ENCODE results near the gene DAB2IP. TPM values are rescaled to one million over a fixed set of nuclear protein-coding genes. Genes with fewer than 3 reads are reported as not detected.
A peak's percentile ranks its signal among the peaks of the same experiment; 100 is the strongest.

DAB2IP gene
- total and polyA plus RNA-seq, 2 donors (not counting 1 experiment from before 2014, with no cell fraction given) = 14.6 to 16.5 TPM

- no peaks in the 10 kb centered on the region for H3K36me3 ChIP-seq (ENCODE audit: control insufficient read depth, insufficient read depth, low read length)
- peaks cover 12% of the 10 kb centered on the region for H3K4me1 ChIP-seq (ENCODE audit: control insufficient read depth, extremely low read depth, insufficient read depth, low read length)
These were observed 17.7 kb upstream of the DAB2IP start for GRCh38 chr9:121633736-121634135.

GRCh38 chr9:121634329-121635261 is 16.8 kb upstream of the DAB2IP start:
- no peak overlapping the region for H2AFZ ChIP-seq (ENCODE audit: low read length)
- H3K27me3 ChIP-seq (ENCODE audit: control insufficient read depth, insufficient read depth, low read length) = no peaks in the 10 kb centered on the region
- H3K27ac ChIP-seq (ENCODE audit: insufficient read depth, low read length) = no peak overlapping the region
- TF ChIP-seq CTCF (conservative IDR thresholded peaks at IDR 0.05 in 1 of 2, IDR thresholded peaks at IDR 0.05 in 1 of 2; ENCODE audit: low read depth in 1 of 2, low read length in 2 of 2) (peak; percentile 34 to 52), EZH2 (IDR thresholded peaks at IDR 0.05; ENCODE audit: low read length, missing control alignments) (no peak)
- H3K4me3 ChIP-seq (replicated peaks in 1 of 4; ENCODE audit: control extremely low read depth in 1 of 4, insufficient read depth in 1 of 4, low read depth in 3 of 4, low read length in 4 of 4) = no peak overlapping the region
- H3K36me3 ChIP-seq (ENCODE audit: control insufficient read depth, insufficient read depth, low read length) = no peaks in the 10 kb centered on the region
- H4K20me1 ChIP-seq (ENCODE audit: control insufficient read depth, extremely low read depth, insufficient read depth, low read length) = no peaks in the 10 kb centered on the region
- H3K9me3 ChIP-seq (ENCODE audit: control insufficient read depth, insufficient read depth, low read depth, low read length) = no peaks in the 10 kb centered on the region
- no peak for DNase-seq (ENCODE audit: low read depth in 2 of 2)
- no peak overlapping the region for H3K4me2 ChIP-seq (ENCODE audit: extremely low read depth, insufficient read depth, low read length)
- H3K79me2 ChIP-seq (ENCODE audit: control insufficient read depth, insufficient read depth, low read length) = no peaks in the 10 kb centered on the region
- peaks cover 12% of the 10 kb centered on the region for H3K4me1 ChIP-seq (ENCODE audit: control insufficient read depth, extremely low read depth, insufficient read depth, low read length)
- no peak overlapping the region for H3K9ac ChIP-seq (ENCODE audit: insufficient read depth, low read length)

More at GRCh38 chr9:121633736-121634135, 17.7 kb upstream of the DAB2IP start:
- no peaks in the 10 kb centered on the region for H3K9me3 ChIP-seq (ENCODE audit: control insufficient read depth, insufficient read depth, low read depth, low read length)
- H3K27me3 ChIP-seq (ENCODE audit: control insufficient read depth, insufficient read depth, low read length) = no peaks in the 10 kb centered on the region
- no peak overlapping the region for H2AFZ ChIP-seq (ENCODE audit: low read length)
- TF ChIP-seq EZH2 (IDR thresholded peaks at IDR 0.05; ENCODE audit: low read length, missing control alignments) (no peak), CTCF (conservative IDR thresholded peaks at IDR 0.05 in 1 of 2, IDR thresholded peaks at IDR 0.05 in 1 of 2; ENCODE audit: low read depth in 1 of 2, low read length in 2 of 2) (no peak)
- no peak overlapping the region for H3K9ac ChIP-seq (ENCODE audit: insufficient read depth, low read length)
- no peaks in the 10 kb centered on the region for H4K20me1 ChIP-seq (ENCODE audit: control insufficient read depth, extremely low read depth, insufficient read depth, low read length)
- H3K4me3 ChIP-seq (replicated peaks in 1 of 4; ENCODE audit: control extremely low read depth in 1 of 4, insufficient read depth in 1 of 4, low read depth in 3 of 4, low read length in 4 of 4) = no peak overlapping the region
- no peak overlapping the region for H3K27ac ChIP-seq (ENCODE audit: insufficient read depth, low read length)
- H3K79me2 ChIP-seq (ENCODE audit: control insufficient read depth, insufficient read depth, low read length) = no peaks in the 10 kb centered on the region
- no peak overlapping the region for H3K4me2 ChIP-seq (ENCODE audit: extremely low read depth, insufficient read depth, low read length)
- DNase-seq (ENCODE audit: low read depth in 2 of 2) = no peak

- Histone ChIP-seq H2AFZ (ENCODE audit: low read length) (no peak overlapping the region), H3K4me1 (ENCODE audit: control insufficient read depth, extremely low read depth, insufficient read depth, low read length) (peaks cover 12% of the 10 kb centered on the region), H3K4me2 (ENCODE audit: extremely low read depth, insufficient read depth, low read length) (no peak overlapping the region), H3K9me3 (ENCODE audit: control insufficient read depth, insufficient read depth, low read depth, low read length) (no peaks in the 10 kb centered on the region), H3K27me3 (ENCODE audit: control insufficient read depth, insufficient read depth, low read length) (no peaks in the 10 kb centered on the region), H3K27ac (ENCODE audit: insufficient read depth, low read length) (no peak overlapping the region), H4K20me1 (ENCODE audit: control insufficient read depth, extremely low read depth, insufficient read depth, low read length) (no peaks in the 10 kb centered on the region), H3K36me3 (ENCODE audit: control insufficient read depth, insufficient read depth, low read length) (no peaks in the 10 kb centered on the region), H3K79me2 (ENCODE audit: control insufficient read depth, insufficient read depth, low read length) (no peaks in the 10 kb centered on the region), H3K9ac (ENCODE audit: insufficient read depth, low read length) (no peak overlapping the region), H3K4me3 (replicated peaks in 1 of 4; ENCODE audit: control extremely low read depth in 1 of 4, insufficient read depth in 1 of 4, low read depth in 3 of 4, low read length in 4 of 4) (no peak overlapping the region)
- no peak for DNase-seq (ENCODE audit: low read depth in 2 of 2)
- no peak for TF ChIP-seq CTCF (conservative IDR thresholded peaks at IDR 0.05 in 1 of 2, IDR thresholded peaks at IDR 0.05 in 1 of 2; ENCODE audit: low read depth in 1 of 2, low read length in 2 of 2)
- TF ChIP-seq EZH2 (IDR thresholded peaks at IDR 0.05; ENCODE audit: low read length, missing control alignments) = no peak
These were observed 16.0 kb upstream of the DAB2IP start for GRCh38 chr9:121635300-121635876.
